WERI-Rb-1 (cell line): ENCODE measurements around the gene CNTLN.

Experiments used
- DNase-seq: peaks from one replicate; pipeline ENCODE4 v3.0.0-alpha.2; 2020
- H3K27ac ChIP-seq: fragments of 250-450 bp; sonication (Bioruptor Pico); 2 replicates; pipeline ENCODE4 v1.5.1; 2020; ENCODE audit warnings: mild to moderate bottlenecking, moderate library complexity
- H3K27me3 ChIP-seq: fragments of 250-450 bp; sonication (Bioruptor Pico); 2 replicates; pipeline ENCODE4 v1.5.1; 2021; ENCODE audit warnings: mild to moderate bottlenecking, low read depth, moderate library complexity; ENCODE audit not compliant: insufficient read depth, severe bottlenecking
- H3K36me3 ChIP-seq: fragments of 250-450 bp; sonication (Bioruptor Pico); 2 replicates; pipeline ENCODE4 v1.5.1; 2020; ENCODE audit warnings: mild to moderate bottlenecking, moderate library complexity
- H3K4me3 ChIP-seq: 2 replicates; pipeline ENCODE4 v1.5.1; 2011; ENCODE audit warnings: low read depth, mild to moderate bottlenecking, control low read depth, low read length
- H3K9me3 ChIP-seq: fragments of 250-450 bp; sonication (Bioruptor Pico); 2 replicates; pipeline ENCODE4 v1.5.1; 2021; ENCODE audit warnings: mild to moderate bottlenecking, moderate library complexity; ENCODE audit not compliant: severe bottlenecking
- CTCF ChIP-seq: IDR thresholded peaks from 2 replicates; pipeline ENCODE4 v1.5.1; 2011; ENCODE audit warnings: low read depth, mild to moderate bottlenecking, control low read depth, inconsistent platforms, low read length

Gene CNTLN

GRCh38 chr9:17120203-17120602, 14.6 kb upstream of the CNTLN start:
- DNase-seq = no peak
- Histone ChIP-seq H3K27ac (no peak overlapping the region), H3K36me3 (no peaks in the 10 kb centered on the region), H3K9me3 (no peaks in the 10 kb centered on the region), H3K4me3 (no peak overlapping the region), H3K27me3 (no peaks in the 10 kb centered on the region)
- TF ChIP-seq CTCF = no peak

DNA sequence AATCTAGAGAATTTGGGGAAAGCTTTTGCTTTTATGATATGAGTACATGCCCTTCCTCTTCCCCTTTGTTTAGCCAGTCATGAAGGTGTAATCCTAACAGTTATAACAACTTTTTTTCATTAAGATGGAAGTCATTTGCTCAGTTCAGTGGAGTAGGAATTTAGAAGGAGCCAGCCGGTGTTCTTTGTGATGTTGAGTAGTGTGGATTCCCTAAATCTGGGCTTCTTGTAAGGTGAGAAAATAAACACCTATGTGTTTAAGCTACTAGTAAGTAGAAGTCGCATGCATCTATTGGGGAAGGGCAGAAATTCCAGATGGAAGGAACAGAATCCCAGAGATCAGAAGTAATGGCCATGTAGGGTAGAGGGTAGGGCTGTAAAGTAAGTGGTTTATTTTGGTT, 13.6 kb upstream of the CNTLN start:
- no peak for DNase-seq
- Histone ChIP-seq H3K4me3 (no peak overlapping the region), H3K9me3 (no peaks in the 10 kb centered on the region), H3K36me3 (no peaks in the 10 kb centered on the region), H3K27ac (no peak overlapping the region), H3K27me3 (no peaks in the 10 kb centered on the region)
- TF ChIP-seq CTCF = no peak

- DNase-seq = no peak
- H3K9me3 ChIP-seq = no peaks in the 10 kb centered on the region
- TF ChIP-seq CTCF = no peak
- H3K36me3 ChIP-seq = peaks cover 4% of the 10 kb centered on the region; the same call in 1 of the 2 replicates
- H3K4me3 ChIP-seq = no peak overlapping the region
- no peaks in the 10 kb centered on the region for H3K27me3 ChIP-seq
- H3K27ac ChIP-seq = no peak overlapping the region
Measured at GRCh38 chr9:17130291-17130690, 4.5 kb upstream of the CNTLN start.

DNA sequence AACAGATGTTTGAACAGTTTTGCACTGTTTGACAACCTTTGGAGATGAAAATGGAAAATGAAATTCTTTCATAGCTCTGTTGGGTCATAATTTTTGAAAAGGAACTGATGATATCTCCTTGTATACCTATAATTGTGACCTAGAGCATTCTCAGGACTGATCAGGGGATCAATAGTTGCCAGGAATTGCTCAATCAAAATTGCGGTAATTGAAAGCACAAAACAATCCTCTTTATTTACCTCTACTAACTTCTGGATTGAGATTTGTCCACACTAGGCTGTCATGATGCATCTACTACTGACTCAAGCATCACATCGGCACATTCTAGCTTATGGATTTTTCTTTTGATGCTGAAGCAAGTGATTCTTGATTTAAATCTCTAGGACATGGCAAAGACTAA, 4.1 kb upstream of the CNTLN start:
- Histone ChIP-seq H3K27ac (no peak overlapping the region), H3K4me3 (no peak overlapping the region), H3K27me3 (no peaks in the 10 kb centered on the region), H3K36me3 (peaks cover 5% of the 10 kb centered on the region; the same call in 1 of the 2 replicates), H3K9me3 (no peaks in the 10 kb centered on the region)
- no peak for TF ChIP-seq CTCF
- DNase-seq = no peak

- no peak overlapping the region for H3K4me3 ChIP-seq
- no peak overlapping the region for H3K27ac ChIP-seq
- H3K36me3 ChIP-seq = peaks cover 5% of the 10 kb centered on the region; the same call in 1 of the 2 replicates
- no peak for DNase-seq
- no peaks in the 10 kb centered on the region for H3K9me3 ChIP-seq
- no peaks in the 10 kb centered on the region for H3K27me3 ChIP-seq
- TF ChIP-seq CTCF = no peak
Measured at GRCh38 chr9:17131494-17131893, 3.3 kb upstream of the CNTLN start.

- TF ChIP-seq CTCF = no peak
- peak overlapping the region; percentile 97 for H3K27ac ChIP-seq
- no peaks in the 10 kb centered on the region for H3K9me3 ChIP-seq
- peak; percentile 56 for DNase-seq
- H3K4me3 ChIP-seq = peak overlapping the region; percentile 73
- peaks cover 11% of the 10 kb centered on the region for H3K36me3 ChIP-seq
- H3K27me3 ChIP-seq = no peaks in the 10 kb centered on the region
Measured at GRCh38 chr9:17135295-17136160, 688 bp downstream of the CNTLN start.
